HG02588 (cell line): ENCODE results near the gene APOE.
"Not testable (repeated sequence)": the region's sequence is repeated elsewhere in the genome, so short reads cannot be mapped to it uniquely, and the experiment has no call there.

ENCODE experiments used
- ATAC-seq: cut with Tn5 transposase; IDR thresholded peaks from one replicate; pipeline ENCODE4 v1.9.1; 2021; ENCODE audit warnings: mild to moderate bottlenecking, moderate library complexity; ENCODE audit not compliant: unreplicated experiment

Gene APOE

DNA sequence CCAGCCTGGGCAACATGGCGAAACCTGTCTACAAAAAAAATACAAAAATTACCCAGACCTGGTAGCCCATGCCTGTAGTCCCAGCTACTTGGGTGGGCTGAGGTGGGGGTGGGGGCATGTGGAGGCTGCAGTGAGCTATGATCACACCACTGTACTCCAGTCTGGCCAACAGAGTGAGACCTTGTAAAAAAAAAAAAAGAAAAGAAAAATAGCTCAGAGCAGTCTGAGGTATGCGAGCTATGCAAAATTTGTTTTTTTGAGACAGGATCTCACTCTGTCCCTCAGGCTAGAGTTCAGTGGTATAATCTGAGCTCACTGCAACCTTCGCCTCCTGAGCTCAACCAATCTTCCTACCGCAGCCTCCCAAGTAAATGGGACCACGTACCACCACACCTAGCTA lies 21.7 kb upstream of the APOE start:
- ATAC-seq = no peak

GRCh38 chr19:44884566-44884965 lies 21.0 kb upstream of the APOE start:
- ATAC-seq = no peak

DNA sequence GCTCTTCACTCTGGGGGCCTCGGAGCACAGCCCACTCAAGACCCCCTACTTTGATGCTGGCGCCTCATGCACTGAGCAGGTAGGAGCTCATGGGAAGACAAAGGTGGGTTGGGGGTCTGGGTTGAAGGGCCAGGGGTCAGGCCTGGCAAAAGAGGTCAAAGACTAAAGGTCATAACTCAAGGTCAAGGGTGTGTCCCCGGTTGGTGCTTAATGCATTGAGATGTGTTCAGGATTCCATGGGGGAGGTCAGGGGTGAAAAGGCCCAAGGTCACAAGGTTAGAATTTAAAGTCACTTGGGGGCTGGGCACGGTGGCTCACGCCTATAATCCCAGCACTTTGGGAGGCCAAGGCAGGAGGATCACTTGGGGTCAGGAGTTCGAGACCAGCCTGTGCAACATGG lies 19.5 kb upstream of the APOE start:
- no peak for ATAC-seq

GRCh38 chr19:44887648-44888047 lies 17.9 kb upstream of the APOE start:
- no peak for ATAC-seq

- not testable (repeated sequence) for ATAC-seq
Measured at GRCh38 chr19:44888335-44888734, 17.3 kb upstream of the APOE start.

DNA sequence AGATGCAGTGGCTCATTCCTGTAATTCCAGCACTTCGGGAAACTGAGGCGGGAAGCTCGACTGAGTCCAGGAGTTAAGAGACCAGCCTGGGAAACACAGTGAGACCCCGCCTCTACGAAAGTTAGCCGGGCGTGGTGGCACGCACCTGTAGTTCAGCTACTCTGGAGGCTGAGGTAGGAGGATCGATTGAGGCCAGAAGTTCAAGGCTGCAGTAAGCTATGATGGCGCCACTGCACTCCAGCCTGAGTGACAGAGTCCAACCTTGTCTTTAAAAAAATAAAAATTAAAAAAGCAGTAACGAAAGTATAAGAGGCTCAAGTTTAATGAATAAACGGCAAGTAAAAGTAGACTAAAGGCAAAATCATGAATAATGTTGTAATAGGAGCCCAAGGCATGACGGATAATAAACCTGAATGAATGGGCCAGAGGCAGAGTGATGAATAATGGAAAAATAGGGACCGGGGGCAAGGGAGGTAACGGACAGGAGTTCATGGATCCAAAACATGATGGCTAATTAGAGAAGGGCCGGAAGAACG lies 15.7 kb upstream of the APOE start:
- ATAC-seq = no peak

DNA sequence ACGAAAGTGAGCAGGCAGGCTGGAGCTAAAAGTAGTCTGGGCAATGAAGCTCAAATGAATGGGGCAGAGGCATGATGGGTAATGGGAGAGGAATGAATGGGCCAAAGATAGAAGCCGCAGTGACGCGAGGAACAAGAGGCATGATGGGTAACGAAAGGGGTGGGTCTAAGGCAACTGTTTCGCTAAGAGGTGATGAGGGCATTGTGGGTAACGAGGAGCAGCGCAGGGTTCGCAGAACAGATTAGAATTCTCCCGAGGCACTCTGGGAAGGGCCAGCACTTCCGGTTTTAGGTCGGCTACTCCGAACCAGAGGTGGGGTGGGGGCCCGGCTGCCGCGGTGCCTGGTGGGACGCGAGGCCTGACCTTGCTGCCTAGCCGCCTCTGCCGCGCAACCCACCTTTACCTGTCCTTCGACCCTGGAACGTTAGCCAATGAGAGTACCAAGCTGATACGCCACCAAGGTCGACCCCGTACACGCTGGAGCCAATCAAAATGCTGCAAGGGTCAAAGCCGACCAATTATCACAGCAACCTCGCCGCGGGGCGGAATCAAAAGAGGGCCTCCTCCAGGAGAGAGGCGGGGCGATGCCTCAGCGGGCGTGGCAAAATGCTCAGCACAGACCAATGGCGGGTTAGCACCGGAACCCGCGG lies 15.1 kb upstream of the APOE start:
- ATAC-seq = peak; percentile 79

GRCh38 chr19:44891016-44891882 lies 14.3 kb upstream of the APOE start, which contains the start of gene TOMM40:
Gene TOMM40 (plus strand): TSS chr19:44891254. CDS start chr19:44891416, 162 bp downstream.
- no peak for ATAC-seq

DNA sequence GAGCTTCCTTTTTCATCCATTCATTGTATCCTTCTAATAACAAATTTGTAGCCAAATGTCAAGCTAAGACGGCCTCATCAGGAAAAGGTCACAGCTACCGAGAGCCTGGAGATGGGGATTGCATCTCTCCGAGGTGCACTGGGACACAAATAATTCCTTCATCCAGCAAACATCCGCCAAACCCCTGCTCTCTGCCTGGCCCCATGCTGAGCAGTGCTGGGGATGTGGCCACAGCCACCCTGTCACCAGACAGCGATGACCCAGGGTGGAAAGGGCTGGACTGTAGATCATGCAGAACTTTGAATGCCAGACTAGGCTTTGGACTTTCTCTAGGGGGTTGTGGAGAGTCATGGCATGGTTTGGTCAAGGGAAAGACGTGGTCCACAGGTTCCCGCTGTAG lies 12.7 kb upstream of the APOE start:
- ATAC-seq = no peak

- no peak for ATAC-seq
Measured at GRCh38 chr19:44893332-44894051, 12.1 kb upstream of the APOE start.

DNA sequence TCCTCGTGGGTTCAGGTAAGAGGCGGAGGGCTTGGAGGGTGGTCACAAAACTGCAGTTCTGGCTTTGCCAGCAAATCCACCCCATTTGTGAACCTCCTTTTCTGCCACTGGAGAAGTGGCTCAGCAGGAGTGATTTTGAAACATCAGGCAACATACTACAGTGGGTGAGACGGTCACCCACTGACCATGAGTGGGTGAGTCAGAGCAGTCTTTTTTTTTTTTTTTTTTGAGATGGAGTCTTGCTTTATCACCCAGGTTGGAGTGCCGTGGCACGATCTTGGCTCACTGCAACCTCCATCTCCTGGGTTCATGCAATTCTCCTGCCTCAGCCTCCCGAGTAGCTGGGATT lies 11.6 kb upstream of the APOE start:
- no peak for ATAC-seq

GRCh38 chr19:44894946-44895345 lies 10.7 kb upstream of the APOE start:
- ATAC-seq = no peak

DNA sequence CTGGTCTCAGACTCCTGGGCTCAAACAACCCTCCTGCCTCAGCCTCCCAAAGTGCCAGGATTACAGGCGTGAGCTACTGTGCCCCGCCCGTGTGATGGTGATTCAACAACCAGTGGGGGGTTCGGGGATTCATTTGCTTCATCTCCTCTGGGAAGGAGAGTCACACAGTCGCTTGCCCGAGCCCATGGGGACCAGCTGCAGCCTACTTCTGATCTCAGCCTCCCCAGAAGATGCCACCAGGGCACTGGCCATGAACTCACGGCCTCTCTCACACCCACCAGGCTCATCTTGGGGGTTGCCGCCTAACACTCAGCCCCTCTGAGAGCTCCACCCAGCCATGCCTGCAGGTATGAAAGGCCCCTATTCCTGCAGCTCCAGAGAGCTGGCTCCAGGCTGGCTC lies 7.8 kb upstream of the APOE start:
- ATAC-seq = no peak

DNA sequence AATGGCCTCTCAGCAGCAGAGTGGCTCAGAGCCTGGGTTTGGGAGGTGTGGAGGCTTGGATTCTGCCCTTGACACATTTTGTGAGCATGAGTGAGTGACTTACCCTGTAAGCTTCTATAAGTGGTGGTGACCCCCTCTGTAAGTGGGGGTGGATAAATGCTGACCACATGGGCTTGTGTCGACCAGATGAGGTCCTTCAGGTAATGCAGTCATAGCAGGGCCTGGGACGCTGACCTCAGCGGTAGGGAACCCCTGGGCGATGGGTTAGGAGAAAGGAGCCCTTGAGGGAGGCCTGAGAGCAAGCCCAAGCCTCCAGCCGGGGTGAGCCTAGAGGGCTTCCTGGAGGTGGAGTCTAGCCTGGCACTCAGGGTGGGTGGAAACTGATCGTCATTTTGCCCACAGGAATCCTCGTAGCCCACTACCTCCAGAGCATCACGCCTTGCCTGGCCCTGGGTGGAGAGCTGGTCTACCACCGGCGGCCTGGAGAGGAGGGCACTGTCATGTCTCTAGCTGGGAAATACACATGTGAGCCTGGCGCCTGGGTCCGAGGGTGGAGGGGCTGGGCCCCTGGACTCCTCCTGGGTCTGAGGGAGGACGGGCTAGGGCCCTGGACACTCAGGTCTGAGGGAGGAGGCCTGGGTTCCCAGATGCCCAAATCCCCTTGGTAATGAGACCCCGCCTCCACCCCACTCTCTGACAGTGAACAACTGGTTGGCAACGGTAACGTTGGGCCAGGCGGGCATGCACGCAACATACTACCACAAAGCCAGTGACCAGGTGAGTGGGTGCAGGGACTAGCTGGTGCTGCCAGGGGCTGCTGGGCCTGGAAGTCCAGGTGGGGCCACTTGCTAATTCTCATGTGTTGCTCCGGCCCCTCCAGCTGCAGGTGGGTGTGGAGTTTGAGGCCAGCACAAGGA lies 5.0 kb upstream of the APOE start:
- no peak for ATAC-seq

DNA sequence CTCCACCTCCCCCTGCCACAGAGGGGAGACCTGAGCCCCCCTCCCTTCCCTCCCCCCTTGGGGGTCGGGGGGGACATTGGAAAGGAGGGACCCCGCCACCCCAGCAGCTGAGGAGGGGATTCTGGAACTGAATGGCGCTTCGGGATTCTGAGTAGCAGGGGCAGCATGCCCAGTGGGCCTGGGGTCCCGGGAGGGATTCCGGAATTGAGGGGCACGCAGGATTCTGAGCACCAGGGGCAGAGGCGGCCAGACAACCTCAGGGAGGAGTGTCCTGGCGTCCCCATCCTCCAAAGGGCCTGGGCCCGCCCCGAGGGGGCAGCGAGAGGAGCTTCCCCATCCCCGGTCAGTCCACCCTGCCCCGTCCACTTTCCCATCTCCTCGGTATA lies 2.4 kb upstream of the APOE start:
- ATAC-seq = no peak

- ATAC-seq = no peak
Measured at GRCh38 chr19:44903602-44904425, 1.8 kb upstream of the APOE start.

GRCh38 chr19:44904426-44904994 lies 1.1 kb upstream of the APOE start:
- no peak for ATAC-seq

- ATAC-seq = no peak
Measured at GRCh38 chr19:44907613-44908012, 2.0 kb downstream of the APOE start.

DNA sequence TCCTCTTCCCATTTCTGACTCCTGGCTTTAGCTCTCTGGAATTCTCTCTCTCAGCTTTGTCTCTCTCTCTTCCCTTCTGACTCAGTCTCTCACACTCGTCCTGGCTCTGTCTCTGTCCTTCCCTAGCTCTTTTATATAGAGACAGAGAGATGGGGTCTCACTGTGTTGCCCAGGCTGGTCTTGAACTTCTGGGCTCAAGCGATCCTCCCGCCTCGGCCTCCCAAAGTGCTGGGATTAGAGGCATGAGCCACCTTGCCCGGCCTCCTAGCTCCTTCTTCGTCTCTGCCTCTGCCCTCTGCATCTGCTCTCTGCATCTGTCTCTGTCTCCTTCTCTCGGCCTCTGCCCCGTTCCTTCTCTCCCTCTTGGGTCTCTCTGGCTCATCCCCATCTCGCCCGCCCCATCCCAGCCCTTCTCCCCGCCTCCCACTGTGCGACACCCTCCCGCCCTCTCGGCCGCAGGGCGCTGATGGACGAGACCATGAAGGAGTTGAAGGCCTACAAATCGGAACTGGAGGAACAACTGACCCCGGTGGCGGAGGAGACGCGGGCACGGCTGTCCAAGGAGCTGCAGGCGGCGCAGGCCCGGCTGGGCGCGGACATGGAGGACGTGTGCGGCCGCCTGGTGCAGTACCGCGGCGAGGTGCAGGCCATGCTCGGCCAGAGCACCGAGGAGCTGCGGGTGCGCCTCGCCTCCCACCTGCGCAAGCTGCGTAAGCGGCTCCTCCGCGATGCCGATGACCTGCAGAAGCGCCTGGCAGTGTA lies 2.7 kb downstream of the APOE start:
- ATAC-seq = no peak
